ENCODE measurements around the gene ARAF. TPM values are rescaled to one million over a fixed set of nuclear protein-coding genes. Genes with fewer than 3 reads are reported as not detected.

The ARAF gene
- total and polyA plus RNA-seq, 2 of the 8 experiments (the other 6 are each of a cell fraction or from before 2014, with no cell fraction given), result 39.0 to 45.2 TPM

DNA sequence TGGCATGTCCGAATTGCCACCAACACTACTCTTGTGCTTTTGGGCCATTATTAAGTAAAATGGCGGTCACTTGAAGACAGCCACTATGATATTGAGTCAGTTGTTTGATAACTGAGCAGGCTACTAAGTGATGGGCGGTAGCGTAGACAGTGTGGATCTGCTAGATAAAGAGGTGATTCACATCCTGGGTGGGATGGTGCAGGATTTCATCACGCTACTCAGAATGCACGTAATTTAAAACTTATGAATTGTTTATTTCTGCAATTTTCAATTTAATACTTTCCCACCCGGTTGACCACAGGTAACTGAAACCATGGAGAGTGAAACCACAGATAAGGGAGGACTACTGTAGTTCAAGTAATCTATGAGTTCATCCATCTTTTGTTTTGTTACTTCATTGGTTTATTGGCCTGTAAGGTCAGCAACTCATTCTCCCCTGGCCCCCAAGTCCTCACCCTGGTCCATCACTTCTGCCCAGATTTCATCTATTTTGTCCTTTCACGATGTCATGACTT is 2.9 kb downstream of the ARAF start:
- Histone ChIP-seq H2AK5ac (ENCODE audit: low read depth, low read length) (no peak overlapping the region), H3K9me3 (ENCODE audit: insufficient read depth in 2 of 2, low read depth in 1 of 2, low read length in 1 of 2) (no peaks in the 10 kb centered on the region), H3K4me1 (replicated peaks in 1 of 4; ENCODE audit: control insufficient read depth in 3 of 4, insufficient read depth in 4 of 4, low read length in 3 of 4) (no peaks in the 10 kb centered on the region), H3K18ac (ENCODE audit: extremely low read depth, low read length) (no peak overlapping the region), H3K79me2 (ENCODE audit: control insufficient read depth in 1 of 2, insufficient read depth in 2 of 2, low read length in 2 of 2) (peaks cover 0 to 7% of the 10 kb centered on the region in 2 experiments; a peak in 1 of 4 replicates), H3K14ac (ENCODE audit: insufficient read length) (no peak overlapping the region), H4K20me1 (replicated peaks in 1 of 2; ENCODE audit: control insufficient read depth in 1 of 2, insufficient read depth in 2 of 2, low read length in 2 of 2) (peaks cover 0 to 2% of the 10 kb centered on the region in 2 experiments), H4K8ac (ENCODE audit: extremely low read depth, insufficient read depth, low read length) (no peak overlapping the region), H2BK5ac (ENCODE audit: low read depth, low read length) (no peak overlapping the region), H2BK20ac (ENCODE audit: low read length) (no peak overlapping the region), H3K23ac (ENCODE audit: insufficient read length) (no peak overlapping the region), H3K36me3 (ENCODE audit: control insufficient read depth in 2 of 4, insufficient read depth in 4 of 4, low read length in 3 of 4) (peaks cover 4 to 44% (median 20%) of the 10 kb centered on the region in 4 experiments; a peak in 7 of 8 replicates), H3K4me2 (ENCODE audit: insufficient read depth in 1 of 2, low read depth in 2 of 2, low read length in 2 of 2) (no peak overlapping the region), H2BK15ac (ENCODE audit: low read length) (no peak overlapping the region), H3K4me3 (ENCODE audit: extremely low read depth in 1 of 4, insufficient read depth in 2 of 4, low read depth in 3 of 4, low read length in 4 of 4) (no peak overlapping the region), H4K5ac (ENCODE audit: insufficient read length, low read depth, low read length) (no peak overlapping the region), H3K4ac (replicated peaks; ENCODE audit: insufficient read length, low read depth, low read length) (no peak overlapping the region), H3K27me3 (replicated peaks in 1 of 4; ENCODE audit: control insufficient read depth in 3 of 4, extremely low read depth in 1 of 4, insufficient read depth in 3 of 4, low read length in 3 of 4) (no peaks in the 10 kb centered on the region), H3K23me2 (ENCODE audit: low read depth, low read length) (peaks cover 5% of the 10 kb centered on the region), H3K79me1 (ENCODE audit: low read depth, low read length) (no peaks in the 10 kb centered on the region), H2BK12ac (ENCODE audit: low read depth, low read length) (no peak overlapping the region), H3K56ac (replicated peaks; ENCODE audit: insufficient read length, low read depth, low read length) (no peak overlapping the region), H2BK120ac (replicated peaks; ENCODE audit: low read depth, low read length) (no peak overlapping the region), H4K91ac (replicated peaks; ENCODE audit: insufficient read length, low read length) (no peak overlapping the region), H3K27ac (ENCODE audit: low read depth, low read length) (no peak overlapping the region), H2AFZ (ENCODE audit: low read length) (no peak overlapping the region), H3K9ac (replicated peaks in 1 of 4; ENCODE audit: extremely low read depth in 1 of 4, low read depth in 3 of 4, low read length in 3 of 4) (no peak overlapping the region)
- DNase-seq (ENCODE audit: low read depth in 1 of 2, low spot score in 2 of 2) (no peak), FAIRE-seq (no peak)
- TF ChIP-seq CREB1 (IDR thresholded peaks at IDR 0.05) (no peak), SP2 (IDR thresholded peaks at IDR 0.05; ENCODE audit: low read length) (no peak), EP300 (IDR thresholded peaks at IDR 0.05; ENCODE audit: borderline replicate concordance in 1 of 2, low read depth in 2 of 2, low read length in 2 of 2) (no peak)
- ChIA-PET CTCF (ENCODE audit: partially characterized antibody) (no interaction called here), POLR2A (ENCODE audit: partially characterized antibody) (interaction anchor here (0.9 kb wide), 1 partner anchor 8 kb away, joined by 3 read pairs; no protein-coding TSS in a partner anchor)
- 89% methylated on average over 8 of the region's 8 CpGs; no CpG with 5 or more reads in 1 of the 2 experiments for WGBS, 2 experiments (ENCODE audit: extremely low coverage in 1 of 2, insufficient coverage in 1 of 2, insufficient read length in 1 of 2, insufficient replicate concordance in 2 of 2, low coverage in 1 of 2, low lambda C conversion rate in 2 of 2, missing lambda C conversion rate in 1 of 2)

Data from H1 (cell line).